Measurements from ENCODE around the gene AK4.

AK4 gene

GRCh38 chr1:65277605-65278347 lies 129.8 kb downstream of the AK4 start:
- DNase-seq (ENCODE audit: low read depth, low spot score), result no peak

DNA sequence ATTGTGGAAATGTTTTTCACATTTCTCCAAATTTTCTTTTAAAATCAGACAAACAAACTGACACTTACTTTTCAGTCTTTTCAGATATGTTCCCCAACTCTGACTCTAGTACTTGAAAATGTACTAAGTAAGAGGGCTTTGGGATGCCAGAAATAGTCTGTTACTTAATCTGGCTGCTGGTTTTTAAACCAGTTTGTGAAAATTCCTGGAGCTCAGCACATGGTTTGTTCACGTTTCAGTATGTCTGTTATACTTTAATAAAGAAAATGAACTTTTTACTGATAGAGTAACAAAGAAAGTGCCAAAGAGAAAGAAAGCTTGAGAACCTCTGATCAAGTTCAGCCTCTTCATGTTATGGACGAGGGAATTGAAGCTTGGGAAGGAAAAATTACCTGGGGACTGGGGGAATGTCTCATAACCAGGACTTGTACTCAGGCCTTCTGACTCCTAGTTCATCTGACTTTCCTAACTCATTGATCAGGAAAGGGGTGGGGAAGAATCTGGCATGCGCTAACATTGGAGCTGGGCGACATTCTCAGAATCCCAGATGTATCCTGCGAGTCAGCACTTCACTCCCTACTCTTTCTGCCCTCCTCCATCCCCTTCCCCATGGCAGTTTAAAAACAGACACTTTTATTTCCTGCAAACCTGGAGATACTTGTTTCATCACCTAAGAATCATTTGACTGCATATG lies 130.5 kb downstream of the AK4 start:
- no peak for DNase-seq (ENCODE audit: low read depth, low spot score)

DNA sequence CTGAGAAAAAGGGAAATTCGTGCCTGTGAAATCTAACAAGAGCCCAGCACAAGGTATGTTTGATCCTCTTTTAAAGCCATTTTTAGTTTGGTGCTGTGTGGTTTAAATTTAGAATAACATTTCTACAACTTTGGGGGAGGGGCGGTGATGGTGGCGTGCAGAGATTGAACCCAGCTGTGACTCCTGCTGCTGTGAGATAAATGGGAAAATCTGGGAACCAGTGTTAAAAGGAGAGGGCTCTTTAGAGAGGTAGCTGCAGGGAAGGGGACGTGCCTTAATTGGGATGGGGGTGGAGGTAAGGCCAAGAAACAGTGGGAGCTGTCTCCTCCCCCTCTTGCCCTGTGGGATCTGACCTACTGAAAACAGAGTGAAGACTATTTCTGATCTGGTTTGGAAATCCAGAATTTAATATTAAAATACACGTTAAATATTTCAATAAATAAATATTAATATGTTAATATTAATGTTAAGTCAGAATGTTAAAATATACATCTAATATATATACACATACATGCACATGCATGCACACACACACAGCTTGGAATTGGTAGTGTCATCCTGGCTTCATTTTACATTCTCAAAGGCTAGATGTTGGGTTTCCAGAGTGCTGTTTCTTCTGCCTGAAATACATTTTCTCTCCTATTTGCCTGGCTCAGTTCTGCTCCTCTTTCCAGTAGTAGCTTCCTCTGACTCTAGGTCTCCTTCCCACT lies 131.2 kb downstream of the AK4 start:
- no peak for DNase-seq (ENCODE audit: low read depth, low spot score)

Measured in activated CD4-positive, CD25-positive, alpha-beta regulatory T cell treated with anti-CD3 and anti-CD28 coated beads, Interleukin-2, amount 50 U/mL, for 16 hours (primary cell).